GM12878 (cell line): Measurements from ENCODE around the gene MIER3. TPM values are rescaled to one million over a fixed set of nuclear protein-coding genes. Genes with fewer than 3 reads are reported as not detected.

Experiments
- ATAC-seq: fragments of 200-7000 bp; cut with Tn5 transposase; 3 replicates; pipeline ENCODE4 v1.9.1; 2020; ENCODE audit warnings: mild to moderate bottlenecking, moderate library complexity
- BruUV-seq: library from RNA; stranded (reverse); fragments of 400-500 nt; replicated peaks from 2 replicates; lab custom pipeline; 2021; lab: Mats Ljungman, UMichigan
- CTCF ChIA-PET: fragments of 300-600 bp; sonication (Branson Sonifier 250); formaldehyde crosslinking; extraction: SDS; loops from one replicate; lab custom pipeline; 2021; ENCODE audit warnings: inconsistent platforms; lab: Yijun Ruan, JAX
- POLR2A ChIA-PET: fragments of 350-600 bp; formaldehyde crosslinking; extraction: SDS; loops from one replicate; lab custom pipeline; 2021; ENCODE audit warnings: inconsistent platforms; lab: Charles Lee
- RAD21 ChIA-PET: fragments of 300-600 bp; sonication (Branson Sonifier 250); formaldehyde crosslinking; loops from one replicate; lab custom pipeline; 2023; ENCODE audit warnings: antibody characterized with exemption; ENCODE audit not compliant: unreplicated experiment; lab: Charles Lee
- SMC1A ChIA-PET: fragments of 300-600 bp; sonication (Branson Sonifier 250); formaldehyde crosslinking; loops from one replicate; lab custom pipeline; 2023; ENCODE audit not compliant: unreplicated experiment, uncharacterized antibody; lab: Charles Lee
- DNase-seq: peaks from one replicate; pipeline ENCODE4 v3.0.0-alpha.2; 2011; ENCODE audit warnings: low read depth, low spot score
- FAIRE-seq: peaks from 3 replicates; lab custom pipeline; 2011; peaks lifted over from hg19 to GRCh38; lab: Jason Lieb, UNC
- H2AFZ ChIP-seq: 2 replicates; pipeline ENCODE4 v1.6.0; 2011; ENCODE audit warnings: low read depth, low read length, control low read depth; ENCODE audit not compliant: control insufficient read depth
- H3K27ac ChIP-seq: 2 replicates; pipeline ENCODE4 v1.5.1; 2011; ENCODE audit warnings: control low read depth; ENCODE audit not compliant: control insufficient read depth, insufficient read depth
- H3K27me3 ChIP-seq, 2 experiments: replicated peaks in 1 of 2; 2 replicates each; pipeline versions ENCODE4 v1.6.0 to v1.6.1; 2011; ENCODE audit warnings: low read length in 1 of 2; ENCODE audit not compliant: control insufficient read depth in 2 of 2, insufficient read depth in 2 of 2
- H3K36me3 ChIP-seq, 2 experiments: 2 replicates each; pipeline ENCODE4 v1.5.1; 2011; ENCODE audit warnings: low read length in 1 of 2; ENCODE audit not compliant: control insufficient read depth in 2 of 2, insufficient read depth in 2 of 2
- H3K4me1 ChIP-seq: 2 replicates; pipeline ENCODE4 v1.6.1; 2011; ENCODE audit warnings: mild to moderate bottlenecking, low read length, moderate library complexity, mixed read lengths; ENCODE audit not compliant: control insufficient read depth, insufficient read depth
- H3K4me2 ChIP-seq: 2 replicates; pipeline ENCODE4 v1.6.0; 2011; ENCODE audit warnings: control low read depth; ENCODE audit not compliant: control insufficient read depth, insufficient read depth
- H3K4me3 ChIP-seq: fragments of 200-600 bp; sonication (generic); 2 replicates; pipeline ENCODE4 v1.5.1; 2016
- H3K79me2 ChIP-seq: 2 replicates; pipeline ENCODE4 v1.6.0; 2011; ENCODE audit warnings: low read length; ENCODE audit not compliant: control insufficient read depth, insufficient read depth
- H3K9ac ChIP-seq: 2 replicates; pipeline ENCODE4 v1.8.0; 2011; ENCODE audit warnings: low read length, control low read depth, mixed read lengths; ENCODE audit not compliant: control insufficient read depth, insufficient read depth
- H3K9me3 ChIP-seq: replicated peaks from 3 replicates; pipeline ENCODE4 v1.5.1; 2011; ENCODE audit warnings: mild to moderate bottlenecking, low read length; ENCODE audit not compliant: control insufficient read depth, insufficient read depth
- H4K20me1 ChIP-seq: 2 replicates; pipeline ENCODE4 v1.6.0; 2011; ENCODE audit not compliant: control insufficient read depth, insufficient read depth
- BHLHE40 ChIP-seq, 2 experiments: fragments of 450-650 bp in 1 of 2; IDR thresholded peaks; 2 replicates each; pipeline ENCODE4 v1.6.1; 2011 to 2017; ENCODE audit warnings: low read depth in 2 of 2, borderline replicate concordance in 1 of 2, improper control_type of control experiment in 1 of 2, low read length in 1 of 2, mild to moderate bottlenecking in 1 of 2
- CBX3 ChIP-seq: fragments of 200-600 bp; sonication (generic); IDR thresholded peaks from 2 replicates; pipeline ENCODE4 v1.6.1; 2016; ENCODE audit warnings: low read depth, borderline replicate concordance
- CREB1 ChIP-seq: IDR thresholded peaks from 2 replicates; pipeline ENCODE4 v1.6.1; 2012; ENCODE audit warnings: low read depth, mild to moderate bottlenecking, inconsistent platforms
- KDM1A ChIP-seq: fragments of 200-600 bp; sonication (generic); IDR thresholded peaks from 2 replicates; pipeline ENCODE4 v1.6.1; 2016; ENCODE audit warnings: borderline replicate concordance
- MEF2A ChIP-seq: IDR thresholded peaks from 2 replicates; pipeline ENCODE4 v1.6.1; 2011; ENCODE audit warnings: low read depth, mild to moderate bottlenecking, low read length, moderate library complexity; ENCODE audit not compliant: insufficient read depth
- MTA2 ChIP-seq: fragments of 450-650 bp; IDR thresholded peaks from 2 replicates; pipeline ENCODE4 v1.6.1; 2016; ENCODE audit warnings: low read depth, mild to moderate bottlenecking, moderate library complexity
- NR2C2 ChIP-seq: IDR thresholded peaks from 2 replicates; pipeline ENCODE4 v1.6.1; 2011; ENCODE audit warnings: borderline replicate concordance, low read depth; ENCODE audit not compliant: control insufficient read depth, insufficient read length
- PKNOX1 ChIP-seq: fragments of 450-650 bp; IDR thresholded peaks from 2 replicates; pipeline ENCODE4 v1.6.1; 2016; ENCODE audit warnings: mild to moderate bottlenecking
- POLR2AphosphoS5 ChIP-seq: IDR thresholded peaks from 2 replicates; pipeline ENCODE4 v1.6.1; 2011; ENCODE audit warnings: mild to moderate bottlenecking, low read length, inconsistent platforms
- STAT3 ChIP-seq: IDR thresholded peaks from 2 replicates; pipeline ENCODE4 v1.6.1; 2011; ENCODE audit warnings: low read depth, low read length, improper control_type of control experiment
- TCF12 ChIP-seq: IDR thresholded peaks from 2 replicates; pipeline ENCODE4 v1.6.1; 2011; ENCODE audit warnings: low read depth, mild to moderate bottlenecking, low read length
- YY1 ChIP-seq: IDR thresholded peaks from 2 replicates; pipeline ENCODE4 v1.6.1; 2011; ENCODE audit warnings: low read depth, mild to moderate bottlenecking, low read length
- ZBED1 ChIP-seq: IDR thresholded peaks from 2 replicates; pipeline ENCODE4 v1.6.1; 2016; ENCODE audit warnings: borderline replicate concordance
- ZBTB40 ChIP-seq: fragments of 450-650 bp; IDR thresholded peaks from 2 replicates; pipeline ENCODE4 v1.6.1; 2016; ENCODE audit warnings: mild to moderate bottlenecking, moderate library complexity, borderline replicate concordance
- WGBS: methylation state at CpG from one replicate; pipeline ENCODE4 v1.1.6; 2016; ENCODE audit warnings: low lambda C conversion rate; ENCODE audit not compliant: insufficient replicate concordance, insufficient coverage; ENCODE audit errors: missing lambda C conversion rate; 5-methylcytosine and 5-hydroxymethylcytosine counted together
- in situ Hi-C: fragments of 300-500 bp; cut with MboI; formaldehyde crosslinking; loops from 9 replicates; pipeline ENCODE4 v1.14.3; 2018; ENCODE audit warnings: mixed read lengths
- intact Hi-C: fragments of 100-400 bp; cut with micrococcal nuclease; formaldehyde crosslinking; loops from one replicate; pipeline ENCODE4 v1.14.2; 2022; ENCODE audit not compliant: unreplicated experiment
- polyA plus RNA-seq, 11 experiments: library from polyadenylated mRNA; depleted of rRNA in 4 of 11; unstranded in 6 of 11; stranded (reverse) in 5 of 11; fragments of >200 nt; fragmentation: Nextera tagmentation in 4 of 11; fragmentation: Illumina TruSeq in 1 of 11; extraction: Ambion mirVana in 4 of 11; extraction: Trizol in 1 of 11; gene quantifications; 1 replicate in 1 of 11; 2 replicates in 10 of 11; pipeline versions ENCODE4 v1.2.1 to v1.2.3, GENCODE V29; 2011 to 2016; ENCODE audit warnings: inconsistent platforms in 2 of 11, missing spikeins in 2 of 11, low read depth in 1 of 11
- total RNA-seq, 4 experiments: library from RNA; depleted of rRNA in 3 of 4; stranded (reverse); fragments of >200 nt in 3 of 4; fragmentation: Illumina TruSeq in 1 of 4; extraction: Trizol in 1 of 4; gene quantifications; 2 replicates each; pipeline versions ENCODE4 v1.2.1 to v1.2.3, GENCODE V29; 2013 to 2021
- TF ChIP-seq, protein P1 (sequence below): IDR thresholded peaks from 2 replicates; pipeline ENCODE4 v1.6.1; 2011; ENCODE audit warnings: borderline replicate concordance, low read depth, mild to moderate bottlenecking, moderate library complexity, mixed read lengths, low read length; ENCODE audit not compliant: insufficient read depth; ENCODE audit errors: extremely low read length

Gene MIER3
- total and polyA plus RNA-seq, 10 of the 15 experiments (the other 5 are each of a cell fraction or from before 2014, with no cell fraction given), result 2.9 to 14.6 (median 7.2) TPM

DNA sequence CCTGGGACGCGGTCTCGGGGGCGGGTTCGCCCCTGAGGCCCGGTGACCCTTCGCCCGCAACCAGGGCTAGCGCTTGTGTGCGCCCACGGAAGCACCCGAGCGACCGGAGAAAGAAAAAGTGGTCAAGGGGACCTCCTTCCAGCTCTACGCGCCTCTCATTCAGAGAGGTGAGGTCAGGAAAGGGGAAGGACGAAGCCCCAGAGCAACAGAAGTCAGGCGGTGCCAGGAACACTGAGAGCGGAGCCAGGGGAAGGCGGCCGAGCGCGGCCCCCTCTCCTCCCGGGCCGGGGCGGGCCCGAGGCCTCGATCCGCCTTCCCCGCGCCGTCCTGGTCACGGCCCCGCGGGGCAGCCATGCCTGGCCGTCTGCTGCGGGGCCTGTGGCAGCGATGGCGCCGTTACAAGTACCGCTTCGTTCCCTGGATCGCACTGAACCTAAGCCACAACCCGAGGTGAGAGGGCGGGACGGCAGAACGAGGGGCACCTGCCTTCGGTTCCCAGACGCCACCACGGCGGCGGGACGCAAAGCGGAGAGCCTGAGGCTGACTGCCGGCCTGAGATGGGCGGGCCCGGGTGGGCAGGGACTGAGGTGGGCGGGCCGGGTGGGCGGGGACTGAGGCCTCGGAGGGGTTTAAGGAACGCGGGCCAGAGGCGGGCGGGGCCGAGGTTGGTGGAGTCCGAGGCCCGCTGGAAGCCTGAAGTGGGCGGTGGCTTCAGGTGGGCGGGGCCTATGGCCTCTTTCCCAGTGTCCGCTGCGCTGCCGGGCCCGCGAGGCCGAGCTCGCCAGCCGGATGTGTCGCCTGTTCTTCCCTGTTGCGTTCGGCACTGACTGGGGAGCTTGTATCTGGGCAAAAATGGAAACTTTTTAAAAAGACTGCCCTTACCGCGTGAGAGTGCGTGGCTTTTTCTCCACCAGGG is 42.4 kb downstream of the MIER3 start, which contains the start of gene SETD9:
Gene SETD9, plus strand, starts transcription at position 303 of the 916 bp plus-strand sequence. Its CDS starts 50 bp downstream, at position 353.
- no peaks in the 10 kb centered on the region for H3K27me3 ChIP-seq
- H3K36me3 ChIP-seq, result no peaks in the 10 kb centered on the region
- DNase-seq, result peak; percentile 86
- H4K20me1 ChIP-seq, result no peaks in the 10 kb centered on the region
- ChIA-PET SMC1A (interaction anchor here (0.7 to 3.0 kb wide), 11 partner anchors 9 to 645 kb away, joined by 3 to 15 read pairs (median 6); no protein-coding TSS in a partner anchor), CTCF (interaction anchor here (0.6 to 3.3 kb wide), 14 partner anchors 9 to 1603 kb away, joined by 3 to 17 read pairs (median 4); no protein-coding TSS in a partner anchor), POLR2A (interaction anchor here (0.6 to 1.5 kb wide), 8 partner anchors 10 to 318 kb away, joined by 3 to 8 read pairs (median 4); partner anchors contain the start of gene GPBP1), RAD21 (interaction anchor here (0.6 to 2.6 kb wide), 13 partner anchors 10 to 1811 kb away, joined by 3 to 15 read pairs (median 5); partner anchors contain the start of gene GPBP1)
- in situ Hi-C loops (loop anchor here (25.0 kb wide), 1 partner anchor 1553 kb away; the partner anchor contains the start of gene PLK2), intact Hi-C loops (loop anchor here (2.0 to 10.0 kb wide), 4 partner anchors 43 to 1555 kb away; partner anchors contain the start of genes MIER3 and PLK2)
- peak within 1 kb of the TSS; percentile 98 for H2AFZ ChIP-seq
- no TSS peak for BruUV-seq
- WGBS, result 1% methylated on average over 53 of the region's 84 CpGs
- peaks cover 2% of the 10 kb centered on the region; the same call in 1 of the 2 replicates for H3K79me2 ChIP-seq
- ATAC-seq, result peak; percentile 90
- H3K4me3 ChIP-seq, result peak within 1 kb of the TSS; percentile 79
- peaks cover 7% of the 10 kb centered on the region for H3K4me1 ChIP-seq
- H3K9me3 ChIP-seq, result no peaks in the 10 kb centered on the region; the same call in 2 of the 3 replicates
- peak within 1 kb of the TSS; percentile 91 for H3K27ac ChIP-seq
- H3K4me2 ChIP-seq, result peak within 1 kb of the TSS; percentile 99
- FAIRE-seq, result peak; percentile 47
- H3K9ac ChIP-seq, result peak within 1 kb of the TSS; percentile 81
- TF ChIP-seq NR2C2 (no peak), ZBTB40 (no peak), ZBED1 (peak; percentile 26; the same call in 1 of the 2 replicates), PKNOX1 (no peak), CBX3 (no peak), MEF2A (no peak), BHLHE40 (IDR thresholded peaks at IDR 0.05; ENCODE audit: borderline replicate concordance in 1 of 2, low read depth in 2 of 2, low read length in 1 of 2) (peak; percentile 2 to 63; a peak in 3 of 4 replicates), POLR2AphosphoS5 (peak; percentile 94), CREB1 (no peak), TCF12 (no peak), YY1 (peak; percentile 63), MTA2 (no peak), KDM1A (no peak), STAT3 (no peak)
- TF ChIP-seq, protein P1, sequence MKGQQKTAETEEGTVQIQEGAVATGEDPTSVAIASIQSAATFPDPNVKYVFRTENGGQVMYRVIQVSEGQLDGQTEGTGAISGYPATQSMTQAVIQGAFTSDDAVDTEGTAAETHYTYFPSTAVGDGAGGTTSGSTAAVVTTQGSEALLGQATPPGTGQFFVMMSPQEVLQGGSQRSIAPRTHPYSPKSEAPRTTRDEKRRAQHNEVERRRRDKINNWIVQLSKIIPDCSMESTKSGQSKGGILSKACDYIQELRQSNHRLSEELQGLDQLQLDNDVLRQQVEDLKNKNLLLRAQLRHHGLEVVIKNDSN, result no peak
